H1 (cell line): Measurements from ENCODE around the gene MARCHF2.

Experiments used
- ATF3 ChIP-seq: IDR thresholded peaks from 2 replicates; pipeline ENCODE4 v1.6.1; 2011; ENCODE audit warnings: low read depth, mild to moderate bottlenecking, low read length; ENCODE audit not compliant: insufficient read depth
- CEBPB ChIP-seq: IDR thresholded peaks from 2 replicates; pipeline ENCODE4 v1.6.1; 2012; ENCODE audit warnings: low read depth, low read length
- CTCF ChIP-seq, 3 experiments: IDR thresholded peaks; 1 replicate in 2 of 3; 2 replicates in 1 of 3; pipeline versions ENCODE4 v1.5.1 to v1.6.1; 2011; ENCODE audit warnings: low read length in 3 of 3, mild to moderate bottlenecking in 3 of 3, inconsistent platforms in 2 of 3, low read depth in 1 of 3, moderate library complexity in 1 of 3; ENCODE audit not compliant: insufficient read depth in 1 of 3; ENCODE audit errors: control extremely low read depth in 1 of 3
- JUND ChIP-seq: IDR thresholded peaks from 2 replicates; pipeline ENCODE4 v1.6.1; 2011; ENCODE audit warnings: mild to moderate bottlenecking, improper control_type of control experiment, low read length
- POLR2AphosphoS5 ChIP-seq: IDR thresholded peaks from 2 replicates; pipeline ENCODE4 v1.6.1; 2011; ENCODE audit warnings: low read depth, low read length

- TF ChIP-seq JUND = no peak
- no peak for TF ChIP-seq ATF3
- no peak for TF ChIP-seq POLR2AphosphoS5
- no peak for TF ChIP-seq CTCF (IDR thresholded peaks at IDR 0.05; ENCODE audit: control extremely low read depth in 1 of 3, insufficient read depth in 1 of 3, low read depth in 1 of 3, low read length in 3 of 3)
- no peak for TF ChIP-seq CEBPB
Observed at GRCh38 chr19:8453616-8454015, 40.5 kb downstream of the MARCHF2 start.
